Bronchial epithelial cell (primary cell): ENCODE results near the gene PDE1C. TPM values are rescaled to one million over a fixed set of nuclear protein-coding genes. Genes with fewer than 3 reads are reported as not detected.

Experiments used
- DNase-seq: peaks from one replicate; pipeline ENCODE4 v3.0.0-alpha.2; 2010; ENCODE audit warnings: low read depth
- FAIRE-seq: peaks from 2 replicates; lab custom pipeline; 2011; peaks lifted over from hg19 to GRCh38; lab: Jason Lieb, UNC
- H3K27me3 ChIP-seq: 2 replicates; pipeline ENCODE4 v1.5.1; 2011; ENCODE audit warnings: low read length; ENCODE audit not compliant: control insufficient read depth, insufficient read depth
- H3K36me3 ChIP-seq: 2 replicates; pipeline ENCODE4 v1.5.1; 2011; ENCODE audit warnings: low read length; ENCODE audit not compliant: control insufficient read depth, insufficient read depth
- H3K4me3 ChIP-seq: 2 replicates; pipeline ENCODE4 v1.5.1; 2011; ENCODE audit warnings: mild to moderate bottlenecking, low read depth, low read length, control low read depth
- CTCF ChIP-seq: IDR thresholded peaks from 2 replicates; pipeline ENCODE4 v1.5.1; 2011; ENCODE audit warnings: mild to moderate bottlenecking, moderate library complexity, low read length, control low read depth, inconsistent platforms; ENCODE audit not compliant: insufficient read depth, severe bottlenecking
- total RNA-seq: library from RNA; depleted of rRNA; stranded (reverse); fragments of >200 nt; gene quantifications from 2 replicates; pipeline ENCODE4 v1.2.1, GENCODE V29; 2014

The PDE1C gene
- total RNA-seq, 1 donor from 2014 or later, result not detected

GRCh38 chr7:31917256-31917655 lies 153.0 kb downstream of the PDE1C start:
- Histone ChIP-seq H3K4me3 (no peak overlapping the region), H3K27me3 (no peaks in the 10 kb centered on the region), H3K36me3 (no peaks in the 10 kb centered on the region)
- TF ChIP-seq CTCF, result no peak
- DNase-seq, result no peak
- no peak for FAIRE-seq

GRCh38 chr7:31910191-31910590 lies 160.0 kb downstream of the PDE1C start:
- Histone ChIP-seq H3K36me3 (no peaks in the 10 kb centered on the region), H3K27me3 (no peaks in the 10 kb centered on the region), H3K4me3 (no peak overlapping the region)
- DNase-seq, result no peak
- TF ChIP-seq CTCF, result no peak
- FAIRE-seq, result no peak

- TF ChIP-seq CTCF, result no peak
- Histone ChIP-seq H3K27me3 (no peaks in the 10 kb centered on the region), H3K36me3 (no peaks in the 10 kb centered on the region), H3K4me3 (no peak overlapping the region)
- FAIRE-seq (no peak), DNase-seq (no peak)
Observed at GRCh38 chr7:31906479-31907171, 163.6 kb downstream of the PDE1C start.

- no peak for TF ChIP-seq CTCF
- no peak for FAIRE-seq
- Histone ChIP-seq H3K4me3 (no peak overlapping the region), H3K36me3 (no peaks in the 10 kb centered on the region), H3K27me3 (no peaks in the 10 kb centered on the region)
- DNase-seq, result no peak
Observed at GRCh38 chr7:31903962-31904361, 166.2 kb downstream of the PDE1C start.

- FAIRE-seq, result no peak
- Histone ChIP-seq H3K36me3 (no peaks in the 10 kb centered on the region), H3K27me3 (no peaks in the 10 kb centered on the region), H3K4me3 (no peak overlapping the region)
- TF ChIP-seq CTCF, result no peak
- no peak for DNase-seq
Observed at GRCh38 chr7:31899356-31899927, 170.8 kb downstream of the PDE1C start.
